ENCODE results near the gene FGF2.

The FGF2 gene

GRCh38 chr4:122798101-122798500 lies 28.5 kb upstream of the FGF2 start (continued):
- TF ChIP-seq PRDM10 (tag by site-specific recombination; IDR thresholded peaks at IDR 0.05) (0 out of 2 replicates have a peak, but pooled peaks have one; percentile 20), ZBTB20 (tag by site-specific recombination; IDR thresholded peaks at IDR 0.05) (0 out of 2 replicates have a peak, but pooled peaks have one; percentile 24), ZSCAN30 (tag by site-specific recombination; IDR thresholded peaks at IDR 0.05) (no peak), MZF1 (tag by site-specific recombination; IDR thresholded peaks at IDR 0.05; ENCODE audit: borderline replicate concordance) (peak; percentile 57; the same call in 1 of the 2 replicates), ZBTB48 (tag by site-specific recombination; IDR thresholded peaks at IDR 0.05) (peak; percentile 86; the same call in 1 of the 2 replicates), ZNF529 (tag by site-specific recombination; IDR thresholded peaks at IDR 0.05; ENCODE audit: insufficient replicate concordance) (no peak), GFI1B (tag by site-specific recombination; IDR thresholded peaks at IDR 0.05) (no peak), PRDM1 (tag by site-specific recombination; IDR thresholded peaks at IDR 0.05) (peak; percentile 52; the same call in 1 of the 2 replicates), KLF10 (tag by site-specific recombination; IDR thresholded peaks at IDR 0.05) (0 out of 2 replicates have a peak, but pooled peaks have one; percentile 12), ZNF311 (tag by site-specific recombination; IDR thresholded peaks at IDR 0.05; ENCODE audit: borderline replicate concordance) (no peak), ZNF518A (tag by site-specific recombination; conservative IDR thresholded peaks at IDR 0.05; ENCODE audit: low read depth) (peak; percentile 38; the same call in 1 of the 2 replicates), ZEB2 (tag by site-specific recombination; IDR thresholded peaks at IDR 0.05) (0 out of 2 replicates have a peak, but pooled peaks have one; percentile 22)

- POLR2A ChIA-PET, result no interaction called here
These were observed 27.7 kb upstream of the FGF2 start for GRCh38 chr4:122798917-122799316.

GRCh38 chr4:122803788-122804208 lies 22.8 kb upstream of the FGF2 start:
- H3K9me3 ChIP-seq (ENCODE audit: control insufficient read depth, insufficient read depth, low read depth, low read length), result no peaks in the 10 kb centered on the region
- no peaks in the 10 kb centered on the region for H3K4me1 ChIP-seq (ENCODE audit: control insufficient read depth, insufficient read depth, low read length)
- no peak overlapping the region for H3K4me3 ChIP-seq (ENCODE audit: low read depth, low read length)
- H3K36me3 ChIP-seq (ENCODE audit: control insufficient read depth in 2 of 2, insufficient read depth in 1 of 2, low read length in 2 of 2), result no peaks in the 10 kb centered on the region
- POLR2A ChIA-PET, result no interaction called here
- H3K27ac ChIP-seq (ENCODE audit: extremely low read depth, low read depth, low read length), result no peak overlapping the region
- CTCF ChIA-PET, result no interaction called here
- TF ChIP-seq ZNF837 (tag by site-specific recombination; IDR thresholded peaks at IDR 0.05), result no peak
- no peak for TF ChIP-seq ZNF202 (tag by site-specific recombination; IDR thresholded peaks at IDR 0.05; ENCODE audit: borderline replicate concordance)
- no peak for TF ChIP-seq ZNF544 (tag by site-specific recombination; IDR thresholded peaks at IDR 0.05)
- TF ChIP-seq ZNF596 (tag by site-specific recombination; IDR thresholded peaks at IDR 0.05), result no peak
- TF ChIP-seq ZBTB11 (tag by site-specific recombination; conservative IDR thresholded peaks at IDR 0.05; ENCODE audit: low read depth), result no peak
- no peak for TF ChIP-seq ZNF692 (tag by site-specific recombination; IDR thresholded peaks at IDR 0.05)
- TF ChIP-seq MEIS1 (CRISPR knock-in tag; IDR thresholded peaks at IDR 0.05; ENCODE audit: borderline replicate concordance), result no peak

More at GRCh38 chr4:122798917-122799316, 27.7 kb upstream of the FGF2 start:
- no peaks in the 10 kb centered on the region for H3K4me1 ChIP-seq (ENCODE audit: control insufficient read depth, insufficient read depth, low read length)
- TF ChIP-seq ZNF664 (tag by site-specific recombination; IDR thresholded peaks at IDR 0.05) (peak; percentile 86), KLF16 (tag by site-specific recombination; IDR thresholded peaks at IDR 0.05) (no peak), ZNF211 (tag by site-specific recombination; IDR thresholded peaks at IDR 0.05; ENCODE audit: low read depth) (no peak)
- CTCF ChIA-PET, result interaction anchor here (0.6 kb wide), 2 partner anchors 9 to 167 kb away, joined by 3 read pairs; no protein-coding TSS in a partner anchor
- H3K27ac ChIP-seq (ENCODE audit: extremely low read depth, low read depth, low read length), result peak overlapping the region; percentile 65; the same call in 1 of the 2 replicates
- H3K4me3 ChIP-seq (ENCODE audit: low read depth, low read length), result no peak overlapping the region
- no peaks in the 10 kb centered on the region for H3K36me3 ChIP-seq (ENCODE audit: control insufficient read depth in 2 of 2, insufficient read depth in 1 of 2, low read length in 2 of 2)
- no peaks in the 10 kb centered on the region for H3K9me3 ChIP-seq (ENCODE audit: control insufficient read depth, insufficient read depth, low read depth, low read length)

Measured in HEK293 (cell line).